SK-N-SH treated with all-trans-retinoic acid at 6 μM for 48 hours (cell line): ENCODE measurements around the gene MIA2.

Source experiments
- ATAC-seq: fragments of 200-7000 bp; cut with Tn5 transposase; 3 replicates; pipeline ENCODE4 v1.9.1; 2020; ENCODE audit warnings: mild to moderate bottlenecking, moderate library complexity
- ARNTL ChIP-seq: fragments of 450-650 bp; formaldehyde crosslinking; IDR thresholded peaks from 2 replicates; pipeline ENCODE4 v1.5.0; 2020; ENCODE audit warnings: low read depth, mild to moderate bottlenecking, moderate library complexity, borderline replicate concordance
- BACH2 ChIP-seq: fragments of 250-450 bp; sonication (Bioruptor Pico); IDR thresholded peaks from 2 replicates; pipeline ENCODE4 v1.9.0; 2021; ENCODE audit warnings: mild to moderate bottlenecking, borderline replicate concordance
- CREB5 ChIP-seq: fragments of 250-450 bp; sonication (Bioruptor Pico); IDR thresholded peaks from 2 replicates; pipeline ENCODE4 v1.5.1; 2020; ENCODE audit warnings: low read depth, mild to moderate bottlenecking, moderate library complexity
- CSRNP3 ChIP-seq: fragments of 250-450 bp; sonication (Bioruptor Pico); IDR thresholded peaks from 2 replicates; pipeline ENCODE4 v1.5.1; 2021; ENCODE audit warnings: mild to moderate bottlenecking, moderate library complexity
- ESRRG ChIP-seq: fragments of 250-450 bp; sonication (Bioruptor Pico); IDR thresholded peaks from 2 replicates; pipeline ENCODE4 v1.6.1; 2021; ENCODE audit warnings: mild to moderate bottlenecking
- GLIS3 ChIP-seq: fragments of 250-450 bp; sonication (Bioruptor Pico); IDR thresholded peaks from 2 replicates; pipeline ENCODE4 v1.5.0; 2020; ENCODE audit warnings: mild to moderate bottlenecking, moderate library complexity
- ISL1 ChIP-seq: fragments of 250-450 bp; sonication (Bioruptor Pico); IDR thresholded peaks from 2 replicates; pipeline ENCODE4 v2.1.2; 2022; ENCODE audit warnings: mild to moderate bottlenecking, moderate library complexity
- POU6F1 ChIP-seq: fragments of 250-450 bp; sonication (Bioruptor Pico); IDR thresholded peaks from 2 replicates; pipeline ENCODE4 v1.8.0; 2021; ENCODE audit warnings: low read depth, mild to moderate bottlenecking, moderate library complexity, borderline replicate concordance
- PPARA ChIP-seq: fragments of 250-450 bp; sonication (Bioruptor Pico); IDR thresholded peaks from 2 replicates; pipeline ENCODE4 v1.5.0; 2020; ENCODE audit warnings: mild to moderate bottlenecking, borderline replicate concordance
- RARB ChIP-seq: fragments of 250-450 bp; sonication (Bioruptor Pico); IDR thresholded peaks from 2 replicates; pipeline ENCODE4 v1.8.0; 2021; ENCODE audit warnings: mild to moderate bottlenecking, moderate library complexity
- SNAI2 ChIP-seq: fragments of 250-450 bp; sonication (Bioruptor Pico); IDR thresholded peaks from 2 replicates; pipeline ENCODE4 v1.5.0; 2020; ENCODE audit warnings: mild to moderate bottlenecking, moderate library complexity
- TCF4 ChIP-seq: fragments of 250-450 bp; sonication (Bioruptor Pico); IDR thresholded peaks from 2 replicates; pipeline ENCODE4 v1.8.0; 2021; ENCODE audit warnings: mild to moderate bottlenecking, moderate library complexity, borderline replicate concordance
- TOX ChIP-seq: fragments of 250-450 bp; sonication (Bioruptor Pico); IDR thresholded peaks from 2 replicates; pipeline ENCODE4 v1.8.0; 2021; ENCODE audit warnings: mild to moderate bottlenecking, moderate library complexity, borderline replicate concordance
- TSHZ2 ChIP-seq: fragments of 250-450 bp; sonication (Bioruptor Pico); IDR thresholded peaks from 2 replicates; pipeline ENCODE4 v1.5.0; 2020; ENCODE audit warnings: mild to moderate bottlenecking, moderate library complexity
- ZFP3 ChIP-seq: fragments of 250-450 bp; sonication (Bioruptor Pico); IDR thresholded peaks from 2 replicates; pipeline ENCODE4 v1.5.0; 2020; ENCODE audit warnings: mild to moderate bottlenecking, moderate library complexity
- ZFP30 ChIP-seq: fragments of 450-650 bp; formaldehyde crosslinking; IDR thresholded peaks from 2 replicates; pipeline ENCODE4 v1.5.0; 2022; ENCODE audit warnings: mild to moderate bottlenecking, moderate library complexity
- ZNF565 ChIP-seq: fragments of 450-650 bp; formaldehyde crosslinking; conservative IDR thresholded peaks from 2 replicates; pipeline ENCODE4 v1.5.0; 2020; ENCODE audit warnings: low read depth, mild to moderate bottlenecking, moderate library complexity
- ZNF70 ChIP-seq: fragments of 450-650 bp; formaldehyde crosslinking; IDR thresholded peaks from 2 replicates; pipeline ENCODE4 v1.5.0; 2020; ENCODE audit warnings: mild to moderate bottlenecking, moderate library complexity
- ZNF8 ChIP-seq: fragments of 450-650 bp; formaldehyde crosslinking; IDR thresholded peaks from 2 replicates; pipeline ENCODE4 v1.5.0; 2020; ENCODE audit warnings: mild to moderate bottlenecking, moderate library complexity

The MIA2 gene

GRCh38 chr14:39240769-39241168 is 7.1 kb downstream of the MIA2 start:
- TF ChIP-seq CREB5 (CRISPR knock-in tag) (no peak), ESRRG (CRISPR knock-in tag) (no peak), ZNF8 (CRISPR knock-in tag) (no peak), CSRNP3 (CRISPR knock-in tag) (no peak), RARB (CRISPR knock-in tag) (no peak), ZFP3 (CRISPR knock-in tag) (no peak), ZFP30 (no peak), TCF4 (CRISPR knock-in tag) (no peak), PPARA (CRISPR knock-in tag) (no peak)
- no peak for ATAC-seq

GRCh38 chr14:39241637-39242036 is 7.9 kb downstream of the MIA2 start:
- no peak for ATAC-seq

GRCh38 chr14:39243831-39244230 is 10.1 kb downstream of the MIA2 start:
- no peak for ATAC-seq
- TF ChIP-seq ZNF70 (CRISPR knock-in tag) (no peak), ZNF8 (CRISPR knock-in tag) (no peak), GLIS3 (CRISPR knock-in tag) (no peak), SNAI2 (CRISPR knock-in tag) (no peak), ARNTL (CRISPR knock-in tag) (no peak), TSHZ2 (CRISPR knock-in tag) (no peak), TOX (CRISPR knock-in tag) (no peak), CSRNP3 (CRISPR knock-in tag) (no peak), POU6F1 (CRISPR knock-in tag) (no peak), PPARA (CRISPR knock-in tag) (no peak), ZFP30 (no peak), ESRRG (CRISPR knock-in tag) (no peak)

More at GRCh38 chr14:39241637-39242036, 7.9 kb downstream of the MIA2 start:
- TF ChIP-seq TCF4 (CRISPR knock-in tag), result no peak
- TF ChIP-seq CREB5 (CRISPR knock-in tag), result no peak
- no peak for TF ChIP-seq PPARA (CRISPR knock-in tag)
- TF ChIP-seq ESRRG (CRISPR knock-in tag), result no peak
- TF ChIP-seq ZNF8 (CRISPR knock-in tag), result no peak
- TF ChIP-seq GLIS3 (CRISPR knock-in tag), result no peak
- TF ChIP-seq ZFP30, result no peak
- no peak for TF ChIP-seq TSHZ2 (CRISPR knock-in tag)
- TF ChIP-seq ISL1, result no peak
- TF ChIP-seq ZNF565 (CRISPR knock-in tag), result no peak
- no peak for TF ChIP-seq RARB (CRISPR knock-in tag)
- TF ChIP-seq BACH2 (CRISPR knock-in tag), result no peak
- TF ChIP-seq ZFP3 (CRISPR knock-in tag), result no peak
- no peak for TF ChIP-seq ARNTL (CRISPR knock-in tag)
